ENCODE measurements around the gene AP3S2. TPM values are rescaled to one million over a fixed set of nuclear protein-coding genes. Genes with fewer than 3 reads are reported as not detected.

AP3S2 gene
- total and polyA plus RNA-seq, 2 of the 13 experiments (the other 11 are each of a cell fraction or from before 2014, with no cell fraction given) = 17.6 to 44.4 TPM

GRCh38 chr15:89781891-89782618 lies 111.7 kb downstream of the AP3S2 start (continued):
- TF ChIP-seq CSRNP2 (CRISPR knock-in tag; conservative IDR thresholded peaks at IDR 0.05; ENCODE audit: low read depth) (no peak), ZNF441 (CRISPR knock-in tag; IDR thresholded peaks at IDR 0.05; ENCODE audit: borderline replicate concordance) (no peak), ZNF800 (CRISPR knock-in tag; IDR thresholded peaks at IDR 0.05) (no peak), ZBTB43 (CRISPR knock-in tag; conservative IDR thresholded peaks at IDR 0.05) (no peak), SATB2 (CRISPR knock-in tag; IDR thresholded peaks at IDR 0.05) (no peak), ZSCAN22 (CRISPR knock-in tag; IDR thresholded peaks at IDR 0.05) (no peak), SIN3A (IDR thresholded peaks at IDR 0.05; ENCODE audit: borderline replicate concordance, low read depth, low read length) (no peak), ZFYVE20 (CRISPR knock-in tag; IDR thresholded peaks at IDR 0.05; ENCODE audit: borderline replicate concordance, low read depth) (no peak), UBTF (CRISPR knock-in tag; IDR thresholded peaks at IDR 0.05) (no peak), ZNF589 (CRISPR knock-in tag; conservative IDR thresholded peaks at IDR 0.05) (no peak), PRDM4 (CRISPR knock-in tag; IDR thresholded peaks at IDR 0.05; ENCODE audit: borderline replicate concordance) (no peak), HNRNPUL1 (IDR thresholded peaks at IDR 0.05; ENCODE audit: low read depth, low read length) (no peak), SP4 (CRISPR knock-in tag; IDR thresholded peaks at IDR 0.05) (no peak), TP53 (CRISPR knock-in tag; conservative IDR thresholded peaks at IDR 0.05) (no peak)

Measured in HepG2 (cell line).